Measurements from ENCODE around the gene KLHL35.

- TF ChIP-seq CTCF (IDR thresholded peaks at IDR 0.05; ENCODE audit: insufficient read depth, low read length, poor library complexity, severe bottlenecking): no peak
- TF ChIP-seq EZH2phosphoT487 (conservative IDR thresholded peaks at IDR 0.05; ENCODE audit: low read length): no peak
Measured at GRCh38 chr11:75481922-75482606, 49.1 kb upstream of the KLHL35 start.

Data from SU-DHL-6 (cell line).